H1 (cell line): ENCODE measurements around the gene ZBP1. TPM values are rescaled to one million over a fixed set of nuclear protein-coding genes. Genes with fewer than 3 reads are reported as not detected.
A peak's percentile ranks its signal among the peaks of the same experiment; 100 is the strongest.

Source experiments
- CTCF ChIA-PET: fragments of 300-600 bp; sonication (Branson Sonifier 250); formaldehyde crosslinking; loops from one replicate; lab custom pipeline; 2021; ENCODE audit not compliant: partially characterized antibody; lab: Charles Lee
- POLR2A ChIA-PET: fragments of 300-600 bp; sonication (Branson Sonifier 250); formaldehyde crosslinking; loops from one replicate; lab custom pipeline; 2021; ENCODE audit warnings: inconsistent platforms; ENCODE audit not compliant: partially characterized antibody; lab: Charles Lee
- DNase-seq, 2 experiments: peaks; one replicate each; pipeline versions ENCODE4 v3.0.0 to v3.0.0-alpha.2; 2010 to 2022; ENCODE audit warnings: low spot score in 2 of 2, low read depth in 1 of 2, mixed read lengths in 1 of 2
- FAIRE-seq: peaks from 2 replicates; lab custom pipeline; 2011; peaks lifted over from hg19 to GRCh38; lab: Jason Lieb, UNC
- H2AFZ ChIP-seq: 2 replicates; pipeline ENCODE4 v1.8.1; 2012; ENCODE audit warnings: low read length, inconsistent platforms
- H2AK5ac ChIP-seq: 2 replicates; pipeline ENCODE4 v1.6.1; 2013; ENCODE audit warnings: low read depth, low read length
- H2BK120ac ChIP-seq: replicated peaks from 2 replicates; pipeline ENCODE3; 2013; ENCODE audit warnings: low read depth, low read length, inconsistent platforms
- H2BK12ac ChIP-seq: 2 replicates; pipeline ENCODE4 v1.6.1; 2013; ENCODE audit warnings: low read depth, low read length
- H2BK15ac ChIP-seq: 2 replicates; pipeline ENCODE4 v1.6.1; 2013; ENCODE audit warnings: low read length
- H2BK20ac ChIP-seq: 2 replicates; pipeline ENCODE4 v1.6.1; 2013; ENCODE audit warnings: low read length
- H2BK5ac ChIP-seq: 2 replicates; pipeline ENCODE4 v1.6.1; 2013; ENCODE audit warnings: low read depth, low read length
- H3K14ac ChIP-seq: 2 replicates; pipeline ENCODE4 v1.6.1; 2013; ENCODE audit warnings: inconsistent platforms; ENCODE audit not compliant: insufficient read length
- H3K18ac ChIP-seq: 2 replicates; pipeline ENCODE4 v1.6.1; 2013; ENCODE audit warnings: low read length; ENCODE audit errors: extremely low read depth
- H3K23ac ChIP-seq: 2 replicates; pipeline ENCODE4 v1.6.1; 2013; ENCODE audit warnings: inconsistent platforms; ENCODE audit not compliant: insufficient read length
- H3K23me2 ChIP-seq: 2 replicates; pipeline ENCODE4 v1.6.1; 2013; ENCODE audit warnings: low read depth, low read length
- H3K27ac ChIP-seq: 2 replicates; pipeline ENCODE4 v1.6.1; 2011; ENCODE audit warnings: low read depth, low read length, inconsistent platforms
- H3K27me3 ChIP-seq, 4 experiments: replicated peaks in 1 of 4; 1 replicate in 1 of 4; 2 replicates in 3 of 4; pipeline versions ENCODE4 v1.6.1 to v1.8.1; 2011 to 2013; ENCODE audit warnings: low read length in 3 of 4, mild to moderate bottlenecking in 3 of 4, inconsistent platforms in 2 of 4, mixed read lengths in 2 of 4, moderate library complexity in 1 of 4; ENCODE audit not compliant: control insufficient read depth in 3 of 4, insufficient read depth in 3 of 4; ENCODE audit errors: extremely low read depth in 1 of 4
- H3K36me3 ChIP-seq, 4 experiments: 2 replicates each; pipeline versions ENCODE4 v1.6.1 to v1.8.1; 2011 to 2013; ENCODE audit warnings: mild to moderate bottlenecking in 4 of 4, low read length in 3 of 4, moderate library complexity in 2 of 4, control low read depth in 1 of 4, inconsistent platforms in 1 of 4; ENCODE audit not compliant: insufficient read depth in 4 of 4, control insufficient read depth in 2 of 4
- H3K4ac ChIP-seq: replicated peaks from 2 replicates; pipeline ENCODE3; 2013; ENCODE audit warnings: low read length, low read depth, mixed read lengths, inconsistent platforms; ENCODE audit not compliant: insufficient read length
- H3K4me1 ChIP-seq, 4 experiments: replicated peaks in 1 of 4; 1 replicate in 1 of 4; 2 replicates in 3 of 4; pipeline versions ENCODE4 v1.6.1 to v1.8.1; 2011 to 2013; ENCODE audit warnings: low read length in 3 of 4, inconsistent platforms in 2 of 4, mixed read lengths in 1 of 4; ENCODE audit not compliant: insufficient read depth in 4 of 4, control insufficient read depth in 3 of 4
- H3K4me2 ChIP-seq, 2 experiments: 2 replicates each; pipeline versions ENCODE4 v1.6.1 to v1.8.1; 2011 to 2013; ENCODE audit warnings: low read depth in 2 of 2, low read length in 2 of 2, control low read depth in 1 of 2, inconsistent platforms in 1 of 2, mild to moderate bottlenecking in 1 of 2; ENCODE audit not compliant: insufficient read depth in 1 of 2
- H3K4me3 ChIP-seq, 4 experiments: fragments of 200-600, 300-600 bp in 1 of 4; sonication (generic), shearing (Covaris generic), sonication (Bioruptor Twin) in 1 of 4; 2 replicates each; pipeline versions ENCODE4 v1.5.1 to v1.8.1; 2011 to 2016; ENCODE audit warnings: low read length in 4 of 4, low read depth in 3 of 4, control low read depth in 2 of 4, inconsistent platforms in 2 of 4, mild to moderate bottlenecking in 2 of 4, mixed read lengths in 1 of 4, moderate library complexity in 1 of 4; ENCODE audit not compliant: insufficient read depth in 2 of 4; ENCODE audit errors: extremely low read depth in 1 of 4
- H3K56ac ChIP-seq: replicated peaks from 2 replicates; pipeline ENCODE3; 2013; ENCODE audit warnings: low read depth, mild to moderate bottlenecking, mixed read lengths, low read length, inconsistent platforms; ENCODE audit not compliant: insufficient read length
- H3K79me1 ChIP-seq: 2 replicates; pipeline ENCODE4 v1.6.1; 2013; ENCODE audit warnings: low read depth, low read length, control low read depth
- H3K79me2 ChIP-seq, 2 experiments: 2 replicates each; pipeline versions ENCODE4 v1.6.1 to v1.8.1; 2012 to 2013; ENCODE audit warnings: low read length in 2 of 2, mild to moderate bottlenecking in 2 of 2, inconsistent platforms in 1 of 2; ENCODE audit not compliant: insufficient read depth in 2 of 2, control insufficient read depth in 1 of 2
- H3K9ac ChIP-seq, 4 experiments: replicated peaks in 1 of 4; 1 replicate in 1 of 4; 2 replicates in 3 of 4; pipeline versions ENCODE4 v1.6.1 to v1.8.1; 2011 to 2013; ENCODE audit warnings: low read depth in 3 of 4, low read length in 3 of 4, control low read depth in 2 of 4, mild to moderate bottlenecking in 2 of 4, moderate library complexity in 2 of 4, inconsistent platforms in 1 of 4; ENCODE audit errors: extremely low read depth in 1 of 4
- H3K9me3 ChIP-seq, 2 experiments: 2 replicates each; pipeline versions ENCODE4 v1.6.1 to v1.8.1; 2012 to 2013; ENCODE audit warnings: mild to moderate bottlenecking in 2 of 2, moderate library complexity in 2 of 2, control low read depth in 1 of 2, inconsistent platforms in 1 of 2, low read depth in 1 of 2, low read length in 1 of 2, mixed read lengths in 1 of 2; ENCODE audit not compliant: insufficient read depth in 2 of 2
- H4K20me1 ChIP-seq, 2 experiments: replicated peaks in 1 of 2; 2 replicates each; pipeline versions ENCODE3 to v1.8.1; 2011 to 2013; ENCODE audit warnings: inconsistent platforms in 2 of 2, low read length in 2 of 2, mild to moderate bottlenecking in 1 of 2; ENCODE audit not compliant: insufficient read depth in 2 of 2, control insufficient read depth in 1 of 2
- H4K5ac ChIP-seq: 2 replicates; pipeline ENCODE4 v1.6.1; 2013; ENCODE audit warnings: low read length, low read depth, mixed read lengths, inconsistent platforms; ENCODE audit not compliant: insufficient read length
- H4K8ac ChIP-seq: 2 replicates; pipeline ENCODE4 v1.8.0; 2013; ENCODE audit warnings: mild to moderate bottlenecking, moderate library complexity, low read length, inconsistent platforms; ENCODE audit not compliant: insufficient read depth; ENCODE audit errors: extremely low read depth
- H4K91ac ChIP-seq: replicated peaks from 2 replicates; pipeline ENCODE3; 2013; ENCODE audit warnings: low read length, mixed read lengths, inconsistent platforms; ENCODE audit not compliant: insufficient read length
- KDM1A ChIP-seq: fragments of 200-600, 300-600 bp; sonication (generic); IDR thresholded peaks from 2 replicates; pipeline ENCODE4 v1.7.1; 2016; ENCODE audit warnings: mild to moderate bottlenecking, low read length, borderline replicate concordance
- POLR2A ChIP-seq, 2 experiments: IDR thresholded peaks; 1 replicate in 1 of 2; 2 replicates in 1 of 2; pipeline ENCODE4 v1.6.1; 2011; ENCODE audit warnings: low read depth in 2 of 2, low read length in 2 of 2, mild to moderate bottlenecking in 2 of 2; ENCODE audit errors: control extremely low read depth in 1 of 2
- POLR2AphosphoS5 ChIP-seq: IDR thresholded peaks from 2 replicates; pipeline ENCODE4 v1.6.1; 2011; ENCODE audit warnings: low read depth, low read length
- RFX5 ChIP-seq: IDR thresholded peaks from 2 replicates; pipeline ENCODE4 v1.6.1; 2011; ENCODE audit warnings: low read depth, low read length, improper control_type of control experiment, borderline replicate concordance
- TAF7 ChIP-seq: optimal IDR thresholded peaks from 2 replicates; pipeline ENCODE3; 2011; ENCODE audit warnings: low read depth, mild to moderate bottlenecking, inconsistent platforms, low read length, moderate library complexity, borderline replicate concordance
- TBP ChIP-seq: IDR thresholded peaks from 2 replicates; pipeline ENCODE4 v1.6.1; 2011; ENCODE audit warnings: low read depth, low read length, improper control_type of control experiment
- YY1 ChIP-seq: IDR thresholded peaks from 2 replicates; pipeline ENCODE4 v1.6.1; 2011; ENCODE audit warnings: low read depth, mild to moderate bottlenecking, low read length
- WGBS, 2 experiments: shearing (Covaris generic) in 1 of 2; methylation state at CpG; one replicate each; pipeline versions ENCODE4 v1.1.6 to v1.1.7; 2013 to 2015; ENCODE audit warnings: low lambda C conversion rate in 2 of 2, mixed read lengths in 2 of 2, inconsistent platforms in 1 of 2, low coverage in 1 of 2, missing lambda C conversion rate in 1 of 2; ENCODE audit not compliant: insufficient replicate concordance in 2 of 2, insufficient coverage in 1 of 2, insufficient read length in 1 of 2; ENCODE audit errors: extremely low coverage in 1 of 2, missing lambda C conversion rate in 1 of 2; 5-methylcytosine and 5-hydroxymethylcytosine counted together
- polyA plus RNA-seq, 7 experiments: library from polyadenylated mRNA; depleted of rRNA in 3 of 7; stranded (reverse) in 5 of 7; unstranded in 2 of 7; fragments of >200 nt in 5 of 7; fragments of 200-250 nt in 2 of 7; gene quantifications; 1 replicate in 5 of 7; 2 replicates in 1 of 7; 4 replicates in 1 of 7; pipeline versions ENCODE4 v1.2.1 to v1.2.3, GENCODE V29; 2011 to 2013; ENCODE audit warnings: missing spikeins in 2 of 7, mixed read lengths in 2 of 7
- total RNA-seq: library from RNA; stranded (reverse); fragmentation: NEBNext Ultra II Directional; extraction: Animal tissue kit (Norgen Biotek cat#: 25700); gene quantifications from 2 replicates; pipeline ENCODE4 v1.2.1, GENCODE V29; 2021

The ZBP1 gene
- total and polyA plus RNA-seq, 2 of the 8 experiments (the other 6 are each of a cell fraction or from before 2014, with no cell fraction given): not detected

- no peaks in the 10 kb centered on the region for H3K36me3 ChIP-seq
- WGBS, 2 experiments: 92% methylated on average over 16 of the region's 21 CpGs; no CpG with 5 or more reads in 1 of the 2 experiments
- H3K79me2 ChIP-seq: no peaks in the 10 kb centered on the region
- no peak overlapping the region for H2BK20ac ChIP-seq
- H3K9ac ChIP-seq: no peak overlapping the region
- H3K56ac ChIP-seq: no peak overlapping the region
- H3K4me3 ChIP-seq: no peak overlapping the region
- peaks cover 1% of the 10 kb centered on the region; the same call in 1 of the 2 replicates for H3K23me2 ChIP-seq
- H3K18ac ChIP-seq: no peak overlapping the region
- no peak overlapping the region for H3K4ac ChIP-seq
- no peaks in the 10 kb centered on the region for H3K79me1 ChIP-seq
- peaks cover 0 to 2% (median 0%) of the 10 kb centered on the region in 4 experiments; a peak in 2 of 7 replicates for H3K27me3 ChIP-seq
- peak overlapping the region; percentile 43; the same call in 1 of the 2 replicates for H2BK12ac ChIP-seq
- no peak overlapping the region for H4K91ac ChIP-seq
- H3K9me3 ChIP-seq: no peaks in the 10 kb centered on the region
- no peak overlapping the region for H2AFZ ChIP-seq
- no peak overlapping the region for H3K27ac ChIP-seq
- H3K23ac ChIP-seq: no peak overlapping the region
- H3K14ac ChIP-seq: no peak overlapping the region
- TF ChIP-seq RFX5: no peak
- TF ChIP-seq KDM1A: no peak
- TF ChIP-seq YY1: no peak
- TF ChIP-seq TAF7: no peak
- TF ChIP-seq TBP: no peak
- TF ChIP-seq POLR2A (IDR thresholded peaks at IDR 0.05; ENCODE audit: control extremely low read depth in 1 of 2, low read depth in 2 of 2, low read length in 2 of 2): no peak
- no peak for TF ChIP-seq POLR2AphosphoS5
- no peak overlapping the region for H2AK5ac ChIP-seq
- FAIRE-seq (no peak), DNase-seq (no peak)
- H2BK120ac ChIP-seq: no peak overlapping the region
- no peaks in the 10 kb centered on the region; a peak in 1 of 7 replicates for H3K4me1 ChIP-seq
- ChIA-PET POLR2A (no interaction called here), CTCF (interaction anchor here (0.6 to 2.9 kb wide), 5 partner anchors 11 to 53 kb away, joined by 4 to 10 read pairs (median 5); no protein-coding TSS in a partner anchor)
- H3K4me2 ChIP-seq: no peak overlapping the region
- H2BK15ac ChIP-seq: no peak overlapping the region
- no peak overlapping the region for H2BK5ac ChIP-seq
- no peak overlapping the region for H4K8ac ChIP-seq
- H4K20me1 ChIP-seq: no peaks in the 10 kb centered on the region
- no peak overlapping the region for H4K5ac ChIP-seq
These were observed 40.3 kb downstream of the ZBP1 start for GRCh38 chr20:57579898-57580447.
